PC-3 (cell line): ENCODE measurements around the gene TTF2. TPM values are rescaled to one million over a fixed set of nuclear protein-coding genes. Genes with fewer than 3 reads are reported as not detected.

Experiments used
- ATAC-seq: fragments of 200-7000 bp; cut with Tn5 transposase; 2 replicates; pipeline ENCODE4 v1.9.1; 2020; ENCODE audit warnings: mild to moderate bottlenecking, moderate library complexity
- BruUV-seq: library from RNA; stranded (reverse); fragments of 400-500 nt; replicated peaks from 2 replicates; lab custom pipeline; 2021; lab: Mats Ljungman, UMichigan
- CTCF ChIA-PET: fragments of 300-600 bp; sonication (Branson Sonifier 250); formaldehyde crosslinking; loops from one replicate; lab custom pipeline; 2022; ENCODE audit warnings: antibody characterized with exemption; lab: Charles Lee
- POLR2A ChIA-PET: fragments of 300-600 bp; sonication (Branson Sonifier 250); formaldehyde crosslinking; loops from one replicate; lab custom pipeline; 2022; ENCODE audit warnings: antibody characterized with exemption; ENCODE audit not compliant: unreplicated experiment; lab: Charles Lee
- DNase-seq: peaks from one replicate; pipeline ENCODE4 v3.0.0-alpha.2; 2015
- H2AFZ ChIP-seq: fragments of 300-600 bp; sonication (generic); 2 replicates; pipeline ENCODE4 v1.6.0; 2016; ENCODE audit warnings: antibody characterized with exemption, low read length
- H3F3A ChIP-seq: fragments of 300-600 bp; sonication (generic); one replicate; pipeline ENCODE4 v1.6.0; 2017; ENCODE audit warnings: antibody characterized with exemption, low read length, control low read depth, mild to moderate bottlenecking; ENCODE audit not compliant: unreplicated experiment
- H3K27ac ChIP-seq: fragments of 300-600 bp; sonication (generic); 2 replicates; pipeline ENCODE4 v1.5.1; 2016; ENCODE audit warnings: mild to moderate bottlenecking, low read length
- H3K27me3 ChIP-seq: fragments of 300-600 bp; sonication (generic); 2 replicates; pipeline ENCODE4 v1.6.1; 2016; ENCODE audit warnings: low read length, mixed read lengths
- H3K36me3 ChIP-seq: fragments of 300-600 bp; sonication (generic); 2 replicates; pipeline ENCODE4 v1.6.1; 2016; ENCODE audit warnings: low read depth, mixed run types, low read length, mixed read lengths
- H3K4me1 ChIP-seq: fragments of 300-600 bp; sonication (generic); 2 replicates; pipeline ENCODE4 v1.5.1; 2016; ENCODE audit warnings: low read length; ENCODE audit not compliant: insufficient read depth
- H3K4me2 ChIP-seq: fragments of 300-600 bp; sonication (generic); 2 replicates; pipeline ENCODE4 v1.6.0; 2016; ENCODE audit warnings: low read length
- H3K4me3 ChIP-seq: fragments of 300-600 bp; sonication (generic); 2 replicates; pipeline ENCODE4 v1.5.1; 2016; ENCODE audit warnings: mild to moderate bottlenecking, low read length, mixed read lengths
- H3K79me2 ChIP-seq: fragments of 300-600 bp; sonication (generic); 2 replicates; pipeline ENCODE4 v1.6.1; 2017; ENCODE audit warnings: low read length, mixed read lengths
- H3K9ac ChIP-seq: fragments of 300-600 bp; sonication (generic); 2 replicates; pipeline ENCODE4 v1.6.0; 2016; ENCODE audit warnings: mild to moderate bottlenecking, low read length
- H3K9me2 ChIP-seq: fragments of 300-600 bp; sonication (generic); replicated peaks from 2 replicates; pipeline ENCODE4 v1.6.1; 2016; ENCODE audit warnings: mixed run types, low read length, mixed read lengths
- H3K9me3 ChIP-seq: fragments of 300-600 bp; sonication (generic); 2 replicates; pipeline ENCODE4 v1.6.1; 2016; ENCODE audit warnings: low read length, mixed read lengths
- H4K20me1 ChIP-seq: fragments of 300-600 bp; sonication (generic); 2 replicates; pipeline ENCODE4 v1.6.1; 2016; ENCODE audit warnings: low read length, mixed read lengths
- CTCF ChIP-seq: fragments of 300-600 bp; sonication (generic); conservative IDR thresholded peaks from 2 replicates; pipeline ENCODE4 v1.5.1; 2017; ENCODE audit warnings: antibody characterized with exemption, low read depth, mild to moderate bottlenecking, low read length
- EZH2 ChIP-seq: fragments of 300-600 bp; sonication (generic); IDR thresholded peaks from one replicate; pipeline ENCODE4 v1.6.1; 2017; ENCODE audit warnings: antibody characterized with exemption, mild to moderate bottlenecking, low read length; ENCODE audit not compliant: unreplicated experiment
- EZH2phosphoT487 ChIP-seq: fragments of 300-600 bp; sonication (generic); IDR thresholded peaks from 2 replicates; pipeline ENCODE4 v1.6.1; 2018; ENCODE audit warnings: mild to moderate bottlenecking, antibody characterized with exemption, low read length, borderline replicate concordance
- intact Hi-C: fragments of 100-400 bp; cut with micrococcal nuclease; formaldehyde crosslinking; loops from 2 replicates; pipeline ENCODE4 v1.9.0; 2023
- total RNA-seq: library from RNA; depleted of rRNA; stranded (reverse); fragments of >200 nt; gene quantifications from 2 replicates; pipeline ENCODE4 v1.2.3, GENCODE V29; 2014

The TTF2 gene
- total RNA-seq, 1 experiment from 2014 or later: 25.1 TPM

- CTCF ChIA-PET: interaction anchor here (0.7 kb wide), 1 partner anchor 141 kb away, joined by 3 read pairs; the partner anchor contains the start of gene VTCN1
- Histone ChIP-seq H3K36me3 (peaks cover 10% of the 10 kb centered on the region; the same call in 1 of the 2 replicates), H3K79me2 (no peaks in the 10 kb centered on the region), H2AFZ (no peak overlapping the region), H3K4me2 (no peak overlapping the region), H3F3A (no peaks in the 10 kb centered on the region), H3K9me3 (no peaks in the 10 kb centered on the region), H3K4me3 (no peak overlapping the region), H3K9me2 (no peaks in the 10 kb centered on the region), H3K27me3 (no peaks in the 10 kb centered on the region), H4K20me1 (no peaks in the 10 kb centered on the region), H3K4me1 (no peaks in the 10 kb centered on the region), H3K27ac (no peak overlapping the region), H3K9ac (no peak overlapping the region)
- DNase-seq (no peak), ATAC-seq (no peak)
- intact Hi-C loops: loop anchor here (10.0 kb wide), 1 partner anchor 685 kb away; no protein-coding TSS in a partner anchor
- POLR2A ChIA-PET: no interaction called here
- BruUV-seq: no TSS peak
- no peak for TF ChIP-seq EZH2
- TF ChIP-seq EZH2phosphoT487: no peak
- no peak for TF ChIP-seq CTCF
Measured at GRCh38 chr1:117069220-117069844, 9.2 kb downstream of the TTF2 start.

GRCh38 chr1:117070124-117070523 lies 10.0 kb downstream of the TTF2 start:
- no peak for DNase-seq
- Histone ChIP-seq H3K9me3 (no peaks in the 10 kb centered on the region), H4K20me1 (no peaks in the 10 kb centered on the region), H3K27me3 (no peaks in the 10 kb centered on the region), H3K27ac (no peak overlapping the region), H3K36me3 (peaks cover 14% of the 10 kb centered on the region; the same call in 1 of the 2 replicates), H3F3A (no peaks in the 10 kb centered on the region), H3K4me3 (no peak overlapping the region), H3K9me2 (no peaks in the 10 kb centered on the region), H2AFZ (no peak overlapping the region), H3K4me1 (no peaks in the 10 kb centered on the region), H3K79me2 (no peaks in the 10 kb centered on the region), H3K9ac (no peak overlapping the region), H3K4me2 (no peak overlapping the region)
- POLR2A ChIA-PET: no interaction called here
- BruUV-seq: no TSS peak
- intact Hi-C loops: no loop called here
- TF ChIP-seq CTCF (no peak), EZH2 (no peak), EZH2phosphoT487 (no peak)
- CTCF ChIA-PET: no interaction called here
- ATAC-seq: no peak

GRCh38 chr1:117076648-117077047 lies 16.5 kb downstream of the TTF2 start:
- H3K79me2 ChIP-seq: no peaks in the 10 kb centered on the region
- peaks cover 19% of the 10 kb centered on the region for H3K4me1 ChIP-seq
- no peaks in the 10 kb centered on the region for H3K9me2 ChIP-seq
- H3K36me3 ChIP-seq: peaks cover 55% of the 10 kb centered on the region
- H3F3A ChIP-seq: no peaks in the 10 kb centered on the region
- peak overlapping the region; percentile 35 for H3K27ac ChIP-seq
- TF ChIP-seq CTCF: no peak
- TF ChIP-seq EZH2phosphoT487: no peak
- no peak for TF ChIP-seq EZH2
- no peak overlapping the region for H2AFZ ChIP-seq
- no peak overlapping the region for H3K4me3 ChIP-seq
- POLR2A ChIA-PET: interaction anchor here (0.6 to 1.4 kb wide), 2 partner anchors 22 to 210 kb away, joined by 3 to 7 read pairs; no protein-coding TSS in a partner anchor
- DNase-seq: no peak
- ATAC-seq: no peak
- H3K4me2 ChIP-seq: no peak overlapping the region
- CTCF ChIA-PET: interaction anchor here (0.5 to 1.3 kb wide), 3 partner anchors 52 to 422 kb away, joined by 3 to 7 read pairs (median 7); no protein-coding TSS in a partner anchor
- H3K9me3 ChIP-seq: no peaks in the 10 kb centered on the region
- no TSS peak for BruUV-seq
- H3K27me3 ChIP-seq: no peaks in the 10 kb centered on the region
- H3K9ac ChIP-seq: no peak overlapping the region
- intact Hi-C loops: loop anchor here (2.0 kb wide), 1 partner anchor 16 kb away; no protein-coding TSS in a partner anchor
- H4K20me1 ChIP-seq: no peaks in the 10 kb centered on the region
